Osteoblast (primary cell): ENCODE measurements around the gene GANC. TPM values are rescaled to one million over a fixed set of nuclear protein-coding genes. Genes with fewer than 3 reads are reported as not detected.

Experiments
- DNase-seq: peaks from one replicate; pipeline ENCODE4 v3.0.0; 2011; ENCODE audit warnings: low spot score, mixed read lengths; ENCODE audit not compliant: insufficient read length; ENCODE audit errors: missing footprints
- H2AFZ ChIP-seq: 2 replicates; pipeline ENCODE4 v1.6.0; 2011; ENCODE audit warnings: mild to moderate bottlenecking, low read length
- H3K27ac ChIP-seq: 2 replicates; pipeline ENCODE4 v1.5.1; 2011; ENCODE audit warnings: mild to moderate bottlenecking, low read depth, low read length, moderate library complexity
- H3K27me3 ChIP-seq: 2 replicates; pipeline ENCODE4 v1.6.0; 2012; ENCODE audit warnings: mild to moderate bottlenecking, control low read depth, inconsistent platforms, low read length, moderate library complexity; ENCODE audit not compliant: insufficient read depth
- H3K36me3 ChIP-seq: 2 replicates; pipeline ENCODE4 v1.5.1; 2011; ENCODE audit warnings: mild to moderate bottlenecking, low read length, control low read depth, moderate library complexity; ENCODE audit not compliant: insufficient read depth
- H3K4me1 ChIP-seq: 2 replicates; pipeline ENCODE4 v1.5.1; 2011; ENCODE audit warnings: mild to moderate bottlenecking, low read length, control low read depth, moderate library complexity; ENCODE audit not compliant: insufficient read depth
- H3K4me2 ChIP-seq: 2 replicates; pipeline ENCODE4 v1.6.0; 2011; ENCODE audit warnings: mild to moderate bottlenecking, low read length; ENCODE audit not compliant: insufficient read depth
- H3K4me3 ChIP-seq: fragments of 200-600 bp; sonication (generic); 3 replicates; pipeline ENCODE4 v1.5.1; 2012; ENCODE audit warnings: mild to moderate bottlenecking, low read length, inconsistent platforms; ENCODE audit not compliant: insufficient read depth
- H3K79me2 ChIP-seq: 2 replicates; pipeline ENCODE4 v1.6.0; 2012; ENCODE audit warnings: mild to moderate bottlenecking, low read length, control low read depth, inconsistent platforms; ENCODE audit not compliant: insufficient read depth
- H3K9me3 ChIP-seq: 2 replicates; pipeline ENCODE4 v1.5.1; 2011; ENCODE audit warnings: low read depth, low read length, control low read depth
- H4K20me1 ChIP-seq: 2 replicates; pipeline ENCODE4 v1.6.0; 2012; ENCODE audit warnings: mild to moderate bottlenecking, low read length, control low read depth; ENCODE audit not compliant: insufficient read depth
- total RNA-seq: library from RNA; depleted of rRNA; stranded (reverse); fragments of >200 nt; gene quantifications from 2 replicates; pipeline ENCODE4 v1.2.3, GENCODE V29; 2012
- TF ChIP-seq, protein P1 (sequence below): IDR thresholded peaks from 2 replicates; pipeline ENCODE4 v1.5.1; 2011; ENCODE audit warnings: mild to moderate bottlenecking, low read depth, low read length, moderate library complexity; ENCODE audit errors: extremely low read depth

Gene GANC
- total RNA-seq, 1 donor = 21.0 TPM

DNA sequence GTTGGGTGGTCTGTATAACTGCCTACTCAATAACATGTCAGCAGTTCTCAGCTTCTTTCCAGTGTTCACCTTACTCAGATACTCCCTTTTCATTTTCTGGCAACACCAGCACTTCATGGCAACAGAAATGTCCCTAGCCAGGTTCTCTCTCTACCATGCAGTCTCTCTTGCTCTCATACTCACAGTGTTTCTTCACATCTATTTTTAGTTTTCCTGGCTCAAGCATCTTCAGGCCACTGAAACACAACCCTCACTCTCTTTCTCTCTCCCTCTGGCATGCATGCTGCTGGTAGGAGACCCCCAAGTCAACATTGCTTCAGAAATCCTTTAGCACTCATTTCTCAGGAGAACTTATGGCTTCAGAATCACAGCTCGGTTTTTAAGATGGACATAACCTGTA is 86.2 kb downstream of the GANC start, which contains the start of gene CAPN3:
Gene CAPN3, plus strand, starts transcription at position 253 of the 400 bp plus-strand sequence. CDS start 305 bp downstream, outside the sequence.
- H3K79me2 ChIP-seq = no peaks in the 10 kb centered on the region
- no peak within 1 kb of the TSS for H3K4me3 ChIP-seq
- H4K20me1 ChIP-seq = no peaks in the 10 kb centered on the region
- no peaks in the 10 kb centered on the region for H3K9me3 ChIP-seq
- H3K36me3 ChIP-seq = peaks cover 6% of the 10 kb centered on the region
- no peak within 1 kb of the TSS for H3K4me2 ChIP-seq
- no peaks in the 10 kb centered on the region for H3K27me3 ChIP-seq
- TF ChIP-seq, protein P1, sequence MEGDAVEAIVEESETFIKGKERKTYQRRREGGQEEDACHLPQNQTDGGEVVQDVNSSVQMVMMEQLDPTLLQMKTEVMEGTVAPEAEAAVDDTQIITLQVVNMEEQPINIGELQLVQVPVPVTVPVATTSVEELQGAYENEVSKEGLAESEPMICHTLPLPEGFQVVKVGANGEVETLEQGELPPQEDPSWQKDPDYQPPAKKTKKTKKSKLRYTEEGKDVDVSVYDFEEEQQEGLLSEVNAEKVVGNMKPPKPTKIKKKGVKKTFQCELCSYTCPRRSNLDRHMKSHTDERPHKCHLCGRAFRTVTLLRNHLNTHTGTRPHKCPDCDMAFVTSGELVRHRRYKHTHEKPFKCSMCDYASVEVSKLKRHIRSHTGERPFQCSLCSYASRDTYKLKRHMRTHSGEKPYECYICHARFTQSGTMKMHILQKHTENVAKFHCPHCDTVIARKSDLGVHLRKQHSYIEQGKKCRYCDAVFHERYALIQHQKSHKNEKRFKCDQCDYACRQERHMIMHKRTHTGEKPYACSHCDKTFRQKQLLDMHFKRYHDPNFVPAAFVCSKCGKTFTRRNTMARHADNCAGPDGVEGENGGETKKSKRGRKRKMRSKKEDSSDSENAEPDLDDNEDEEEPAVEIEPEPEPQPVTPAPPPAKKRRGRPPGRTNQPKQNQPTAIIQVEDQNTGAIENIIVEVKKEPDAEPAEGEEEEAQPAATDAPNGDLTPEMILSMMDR = no peak
- no peak within 1 kb of the TSS for H2AFZ ChIP-seq
- no peak within 1 kb of the TSS for H3K27ac ChIP-seq
- H3K4me1 ChIP-seq = no peaks in the 10 kb centered on the region
- no peak for DNase-seq

DNA sequence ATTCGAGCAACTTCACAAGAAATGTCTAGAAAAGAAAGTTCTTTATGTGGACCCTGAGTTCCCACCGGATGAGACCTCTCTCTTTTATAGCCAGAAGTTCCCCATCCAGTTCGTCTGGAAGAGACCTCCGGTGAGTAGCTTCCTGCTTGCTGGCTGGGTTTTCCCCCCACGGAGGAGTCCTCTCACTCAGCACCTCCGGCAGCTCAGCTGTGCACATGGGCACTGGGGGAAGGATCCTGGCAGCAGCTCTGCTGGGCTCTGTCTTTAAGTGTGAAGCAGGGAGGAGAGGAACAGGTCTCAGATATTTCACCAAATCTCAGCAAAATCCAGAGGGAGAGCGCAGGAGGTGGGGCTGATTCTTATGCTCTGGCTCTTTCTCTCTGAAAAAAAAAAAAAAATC is 87.0 kb downstream of the GANC start:
- Histone ChIP-seq H3K4me2 (no peak overlapping the region), H2AFZ (no peak overlapping the region), H3K9me3 (no peaks in the 10 kb centered on the region), H3K4me3 (no peak overlapping the region), H3K27me3 (no peaks in the 10 kb centered on the region), H3K27ac (no peak overlapping the region), H3K79me2 (no peaks in the 10 kb centered on the region), H3K4me1 (no peaks in the 10 kb centered on the region), H4K20me1 (no peaks in the 10 kb centered on the region), H3K36me3 (no peaks in the 10 kb centered on the region)
- TF ChIP-seq, protein P1 = no peak
- DNase-seq = no peak

DNA sequence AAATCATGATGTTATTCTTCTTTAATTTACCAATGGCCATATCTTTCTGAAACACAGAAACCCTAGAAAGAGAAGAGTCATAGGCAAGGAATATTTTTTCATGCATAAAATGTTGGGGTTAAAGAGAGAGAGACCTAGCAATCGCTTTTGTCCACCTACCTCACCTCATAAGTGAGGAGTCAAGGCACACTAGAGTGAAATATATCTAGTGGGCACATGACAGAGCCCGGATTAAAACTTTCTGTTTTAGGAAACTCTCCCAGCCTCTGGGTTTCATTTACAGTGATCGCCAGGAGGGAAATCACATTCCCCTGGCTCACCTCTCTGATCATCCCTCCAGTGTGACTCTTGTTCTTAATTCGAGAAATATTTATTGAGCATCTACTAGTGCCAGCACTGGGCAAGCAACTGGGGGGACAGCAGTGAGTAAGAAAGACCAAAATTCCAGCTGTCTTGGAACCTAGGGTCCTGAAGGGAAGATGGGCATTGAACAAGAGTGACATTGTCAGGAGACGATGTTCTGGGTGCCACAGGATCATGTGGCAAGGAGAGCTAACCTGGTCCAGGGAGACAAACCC is 87.6 kb downstream of the GANC start:
- Histone ChIP-seq H3K79me2 (no peaks in the 10 kb centered on the region), H3K4me2 (no peak overlapping the region), H3K4me3 (no peak overlapping the region), H3K27me3 (no peaks in the 10 kb centered on the region), H2AFZ (no peak overlapping the region), H3K4me1 (no peaks in the 10 kb centered on the region), H3K9me3 (no peaks in the 10 kb centered on the region), H3K36me3 (no peaks in the 10 kb centered on the region), H3K27ac (no peak overlapping the region), H4K20me1 (no peaks in the 10 kb centered on the region)
- no peak for DNase-seq
- TF ChIP-seq, protein P1 = no peak

DNA sequence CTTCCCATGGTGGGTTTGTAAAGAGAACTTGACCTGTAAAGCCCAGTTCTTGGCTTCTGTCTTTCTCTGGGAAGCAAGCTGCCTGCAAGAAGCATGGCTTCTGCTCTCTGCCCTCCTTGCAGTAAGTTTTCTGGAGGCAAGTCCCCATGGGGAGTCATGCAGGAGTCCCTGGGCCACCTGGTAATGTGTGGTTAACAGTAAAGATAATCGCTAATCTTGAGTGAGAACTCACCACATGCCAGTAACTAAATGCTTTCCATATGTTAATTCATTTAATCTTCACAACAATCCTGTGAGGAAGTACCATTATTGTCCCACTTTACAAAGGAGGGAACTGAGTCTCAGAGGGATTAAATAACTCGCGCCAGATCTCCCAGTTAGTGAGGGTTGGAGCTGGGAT is 90.5 kb downstream of the GANC start:
- Histone ChIP-seq H3K27ac (no peak overlapping the region), H3K4me1 (no peaks in the 10 kb centered on the region), H2AFZ (no peak overlapping the region), H3K9me3 (no peaks in the 10 kb centered on the region), H4K20me1 (no peaks in the 10 kb centered on the region), H3K4me2 (no peak overlapping the region), H3K27me3 (no peaks in the 10 kb centered on the region), H3K4me3 (no peak overlapping the region), H3K36me3 (no peaks in the 10 kb centered on the region), H3K79me2 (no peaks in the 10 kb centered on the region)
- TF ChIP-seq, protein P1 = no peak
- no peak for DNase-seq
